ENCODE results near the gene TPST2. TPM values are rescaled to one million over a fixed set of nuclear protein-coding genes. Genes with fewer than 3 reads are reported as not detected.

TPST2 gene
- total and polyA plus RNA-seq, 3 donors from 2014 or later, result 32.8 to 218 (median 169) TPM

DNA sequence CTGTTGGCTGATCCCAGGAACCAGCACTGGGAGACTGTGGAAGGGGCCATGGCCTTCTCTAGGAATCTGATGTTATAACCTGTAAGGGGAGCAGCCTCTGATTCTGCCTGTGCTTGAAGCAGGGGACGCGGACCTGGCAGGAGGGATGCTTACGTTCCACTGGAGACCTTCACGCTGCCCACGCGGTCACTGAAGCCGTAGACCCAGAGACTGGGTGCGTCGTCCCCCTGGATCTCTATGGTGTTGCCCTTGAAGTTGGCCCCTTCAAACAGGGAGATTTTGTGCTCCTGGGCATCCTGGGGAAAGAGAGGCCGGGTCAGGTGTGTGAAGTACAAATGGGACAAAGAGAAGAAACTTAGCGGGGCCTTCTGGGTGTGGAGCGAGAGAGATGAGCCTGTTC lies 11.8 kb upstream of the TPST2 start:
- intact Hi-C loops (cut with DNase I; ENCODE audit: low total_unique reads), result no loop called here
- TF ChIP-seq CTCF (IDR thresholded peaks at IDR 0.05), result no peak
- 70 to 87% methylated on average over 9 to 12 of the region's 12 CpGs for WGBS, 2 donors

DNA sequence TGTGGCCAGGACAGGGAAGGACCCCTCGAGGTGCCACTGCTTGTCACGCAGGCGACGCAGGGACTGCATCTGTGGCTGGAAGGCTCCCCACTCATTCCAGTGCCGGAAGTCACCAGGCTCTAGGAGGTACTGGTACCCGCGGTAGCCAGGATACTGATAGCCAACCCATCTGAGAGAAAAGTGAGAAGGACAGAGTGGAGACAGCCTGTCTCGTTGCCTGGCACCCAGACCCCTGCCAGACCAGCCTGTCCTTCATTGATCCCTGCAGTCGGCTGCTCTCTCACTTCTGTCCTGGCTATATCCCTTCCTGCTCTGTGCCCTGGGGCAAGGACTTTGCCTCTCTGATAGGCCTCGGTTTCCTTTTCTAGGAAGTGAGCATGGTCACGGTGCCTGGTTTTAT lies 9.6 kb upstream of the TPST2 start:
- no peak for TF ChIP-seq POLR2A (IDR thresholded peaks at IDR 0.05)
- TF ChIP-seq CTCF (IDR thresholded peaks at IDR 0.05), result no peak
- intact Hi-C loops (cut with DNase I; ENCODE audit: low total_unique reads), result no loop called here
- no peaks in the 10 kb centered on the region for H3K27me3 ChIP-seq
- DNase-seq, result no peak
- WGBS, 2 donors, result 83 to 88% methylated on average over 11 of the region's 11 CpGs
- no peaks in the 10 kb centered on the region for H3K36me3 ChIP-seq (ENCODE audit: low read depth, missing control alignments)
- no peaks in the 10 kb centered on the region for H3K4me1 ChIP-seq
- H3K9me3 ChIP-seq, result no peaks in the 10 kb centered on the region
- no peak overlapping the region for H3K4me3 ChIP-seq
- H3K27ac ChIP-seq, result no peak overlapping the region

More for the DNA sequence above, 11.8 kb upstream of the TPST2 start:
- no peak for DNase-seq
- Histone ChIP-seq H3K36me3 (ENCODE audit: low read depth, missing control alignments) (no peaks in the 10 kb centered on the region), H3K4me3 (no peak overlapping the region), H3K27me3 (no peaks in the 10 kb centered on the region), H3K9me3 (no peaks in the 10 kb centered on the region), H3K4me1 (no peaks in the 10 kb centered on the region), H3K27ac (no peak overlapping the region)

DNA sequence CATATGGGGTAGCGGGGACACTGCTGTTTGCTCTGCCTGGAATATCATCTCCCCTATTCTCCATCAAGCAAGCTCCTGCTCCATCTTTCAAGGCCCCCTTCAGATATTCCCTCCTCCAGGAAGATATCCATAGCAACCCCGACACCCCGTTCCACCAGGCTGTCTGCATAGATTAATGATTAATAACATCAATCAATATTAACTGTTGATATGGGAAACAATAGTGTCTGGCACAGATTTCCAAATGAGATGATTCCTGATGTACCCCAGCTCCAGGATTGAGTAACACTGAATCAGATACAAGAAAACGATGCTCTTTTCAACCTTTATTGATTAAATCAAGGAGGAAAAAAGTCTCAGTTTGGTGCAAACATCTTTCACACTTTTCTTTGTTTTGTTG lies 7.5 kb upstream of the TPST2 start:
- TF ChIP-seq CTCF (IDR thresholded peaks at IDR 0.05) (no peak), POLR2A (IDR thresholded peaks at IDR 0.05) (no peak)
- WGBS, 2 donors, result 78 to 85% methylated on average over 4 of the region's 4 CpGs
- Histone ChIP-seq H3K9me3 (no peaks in the 10 kb centered on the region), H3K36me3 (ENCODE audit: low read depth, missing control alignments) (no peaks in the 10 kb centered on the region), H3K27ac (no peak overlapping the region), H3K4me1 (no peaks in the 10 kb centered on the region), H3K27me3 (no peaks in the 10 kb centered on the region), H3K4me3 (no peak overlapping the region)
- no peak for DNase-seq
- intact Hi-C loops (cut with DNase I; ENCODE audit: low total_unique reads), result no loop called here

- DNase-seq, result no peak
- Histone ChIP-seq H3K4me1 (no peaks in the 10 kb centered on the region), H3K9me3 (no peaks in the 10 kb centered on the region), H3K27me3 (no peaks in the 10 kb centered on the region), H3K36me3 (ENCODE audit: low read depth, missing control alignments) (no peaks in the 10 kb centered on the region), H3K4me3 (no peak overlapping the region), H3K27ac (no peak overlapping the region)
- 81 to 87% methylated on average over 4 of the region's 4 CpGs for WGBS, 2 donors
- intact Hi-C loops (cut with DNase I; ENCODE audit: low total_unique reads), result no loop called here
- TF ChIP-seq POLR2A (IDR thresholded peaks at IDR 0.05), result no peak
- no peak for TF ChIP-seq CTCF (IDR thresholded peaks at IDR 0.05)
Measured at GRCh38 chr22:26597026-26597425, 7.1 kb upstream of the TPST2 start.

GRCh38 chr22:26593763-26594162 lies 3.8 kb upstream of the TPST2 start:
- TF ChIP-seq CTCF (IDR thresholded peaks at IDR 0.05), result no peak
- no peak for TF ChIP-seq POLR2A (IDR thresholded peaks at IDR 0.05)

More at GRCh38 chr22:26593763-26594162, 3.8 kb upstream of the TPST2 start:
- Histone ChIP-seq H3K9me3 (no peaks in the 10 kb centered on the region), H3K27me3 (no peaks in the 10 kb centered on the region), H3K36me3 (ENCODE audit: low read depth, missing control alignments) (no peaks in the 10 kb centered on the region), H3K4me3 (no peak overlapping the region), H3K4me1 (no peaks in the 10 kb centered on the region), H3K27ac (no peak overlapping the region)
- intact Hi-C loops (cut with DNase I; ENCODE audit: low total_unique reads), result no loop called here
- DNase-seq, result no peak
- WGBS, 2 donors, result 48 to 53% methylated on average over 1 of the region's 1 CpG

Measured in testis (tissue), 3 donors.